Transverse colon (tissue), 4 donors: ENCODE results near the gene OR10H4. TPM values are rescaled to one million over a fixed set of nuclear protein-coding genes. Genes with fewer than 3 reads are reported as not detected.

ENCODE experiments used
- DNase-seq: peaks from one replicate; pipeline ENCODE4 v3.0.0-alpha.2; 2019
- H3K27ac ChIP-seq, 4 donors: fragments of 200-600 bp; sonication (generic); 2 replicates each; pipeline ENCODE4 v1.5.1; 2016 to 2018; ENCODE audit warnings: inconsistent platforms in 4 of 4
- H3K27me3 ChIP-seq: fragments of 200-600 bp; sonication (generic); 2 replicates; pipeline ENCODE4 v1.5.1; 2017; ENCODE audit warnings: inconsistent platforms
- H3K36me3 ChIP-seq, 4 donors: fragments of 200-600 bp; sonication (generic); 2 replicates each; pipeline ENCODE4 v1.5.1; 2017 to 2019; ENCODE audit warnings: inconsistent platforms in 4 of 4
- H3K4me1 ChIP-seq, 4 donors: fragments of 200-600 bp; sonication (generic); 2 replicates each; pipeline ENCODE4 v1.5.1; 2017 to 2020; ENCODE audit warnings: inconsistent platforms in 4 of 4
- H3K4me3 ChIP-seq, 4 donors: fragments of 200-600 bp; sonication (generic); 1 replicate in 1 of 4; 2 replicates in 3 of 4; pipeline versions ENCODE4 v1.5.1 to v1.6.1; 2017 to 2019; ENCODE audit warnings: inconsistent platforms in 4 of 4
- H3K9me3 ChIP-seq, 2 donors: fragments of 200-600 bp; sonication (generic); 2 replicates each; pipeline ENCODE4 v1.5.1; 2017 to 2019; ENCODE audit warnings: inconsistent platforms in 2 of 2
- CTCF ChIP-seq, 5 experiments: fragments of 200-600 bp in 3 of 5; fragments of 450-650 bp in 2 of 5; sonication (generic) in 3 of 5; IDR thresholded peaks; 1 replicate in 2 of 5; 2 replicates in 3 of 5; pipeline ENCODE4 v1.5.1; 2016 to 2017; ENCODE audit warnings: antibody characterized with exemption in 5 of 5, inconsistent platforms in 3 of 5, mild to moderate bottlenecking in 2 of 5, moderate library complexity in 1 of 5
- EP300 ChIP-seq: sonication (generic); formaldehyde crosslinking; IDR thresholded peaks from one replicate; pipeline ENCODE4 v1.6.1; 2017; ENCODE audit warnings: antibody characterized with exemption, low read depth
- POLR2A ChIP-seq: fragments of 450-650 bp; IDR thresholded peaks from one replicate; pipeline ENCODE4 v1.6.1; 2016; ENCODE audit warnings: antibody characterized with exemption, mild to moderate bottlenecking, moderate library complexity
- POLR2AphosphoS5 ChIP-seq, 3 donors: sonication (generic); formaldehyde crosslinking; IDR thresholded peaks; one replicate each; pipeline ENCODE4 v1.6.1; 2016; ENCODE audit warnings: antibody characterized with exemption in 3 of 3
- WGBS, 2 donors: methylation state at CpG; one replicate each; pipeline ENCODE4 v1.1.5; 2018; ENCODE audit warnings: low coverage in 1 of 2; 5-methylcytosine and 5-hydroxymethylcytosine counted together
- in situ Hi-C, 4 donors: fragments of 200-750 bp; cut with MboI; loops; one replicate each; pipeline versions ENCODE4 v1.15.0 to v1.15.1; 2017; ENCODE audit warnings: low sequenced_read_pairs in 3 of 4, low pct_ligation_motif_present in 1 of 4, low pct_unique_long_range_greater_than_20kb in 1 of 4
- intact Hi-C: fragments of 100-400 bp; cut with DNase I; formaldehyde crosslinking; loops from one replicate; pipeline ENCODE4 v1.15.1; 2023; ENCODE audit warnings: low total_unique reads
- total RNA-seq, 4 donors: library from RNA; depleted of rRNA; stranded (reverse); fragments of >200 nt; gene quantifications; one replicate each; pipeline ENCODE4 v1.1.0, GENCODE V29; 2016

OR10H4 gene
- total RNA-seq, 4 donors from 2014 or later: not detected

- no peaks in the 10 kb centered on the region for H3K36me3 ChIP-seq
- TF ChIP-seq POLR2AphosphoS5 (IDR thresholded peaks at IDR 0.05): no peak
- TF ChIP-seq EP300: no peak
- no peak for TF ChIP-seq CTCF (IDR thresholded peaks at IDR 0.05)
- no peak for TF ChIP-seq POLR2A
- no peak overlapping the region for H3K4me3 ChIP-seq
- H3K27ac ChIP-seq: no peak overlapping the region
- in situ Hi-C loops: no loop called here
- intact Hi-C loops: no loop called here
- H3K9me3 ChIP-seq: no peaks in the 10 kb centered on the region
- H3K4me1 ChIP-seq: no peaks in the 10 kb centered on the region
- DNase-seq: no peak
- H3K27me3 ChIP-seq: peaks cover 16% of the 10 kb centered on the region
Measured at GRCh38 chr19:15991602-15992001, 42.8 kb downstream of the OR10H4 start.

- DNase-seq: no peak
- H3K4me3 ChIP-seq: no peak overlapping the region
- peaks cover 15% of the 10 kb centered on the region for H3K27me3 ChIP-seq
- TF ChIP-seq CTCF (IDR thresholded peaks at IDR 0.05) (no peak), POLR2AphosphoS5 (IDR thresholded peaks at IDR 0.05) (no peak), EP300 (no peak), POLR2A (no peak)
- H3K4me1 ChIP-seq: no peaks in the 10 kb centered on the region
- no peaks in the 10 kb centered on the region for H3K36me3 ChIP-seq
- H3K9me3 ChIP-seq: no peaks in the 10 kb centered on the region
- in situ Hi-C loops (no loop called here), intact Hi-C loops (no loop called here)
- WGBS, 2 donors: 69 to 72% methylated on average over 5 of the region's 5 CpGs
- H3K27ac ChIP-seq: no peak overlapping the region
Measured at GRCh38 chr19:15992014-15992413, 43.2 kb downstream of the OR10H4 start.

- Histone ChIP-seq H3K27ac (no peak overlapping the region), H3K36me3 (no peaks in the 10 kb centered on the region), H3K27me3 (peaks cover 4% of the 10 kb centered on the region), H3K4me1 (no peaks in the 10 kb centered on the region), H3K9me3 (no peaks in the 10 kb centered on the region), H3K4me3 (no peak overlapping the region)
- intact Hi-C loops: no loop called here
- no peak for DNase-seq
- 76% methylated on average over 6 of the region's 6 CpGs; no CpG with 5 or more reads in 1 of the 2 donors for WGBS, 2 donors
- in situ Hi-C loops: no loop called here
- TF ChIP-seq CTCF (IDR thresholded peaks at IDR 0.05): no peak
- TF ChIP-seq EP300: no peak
- no peak for TF ChIP-seq POLR2AphosphoS5 (IDR thresholded peaks at IDR 0.05)
- no peak for TF ChIP-seq POLR2A
Measured at GRCh38 chr19:15995536-15995935, 46.7 kb downstream of the OR10H4 start.

GRCh38 chr19:15998166-15998565 lies 49.4 kb downstream of the OR10H4 start:
- 72 to 92% methylated on average over 3 to 4 of the region's 4 CpGs for WGBS, 2 donors
- in situ Hi-C loops (no loop called here), intact Hi-C loops (no loop called here)
- H3K27ac ChIP-seq: no peak overlapping the region
- H3K27me3 ChIP-seq: no peaks in the 10 kb centered on the region
- no peaks in the 10 kb centered on the region for H3K36me3 ChIP-seq
- no peaks in the 10 kb centered on the region for H3K9me3 ChIP-seq
- DNase-seq: no peak
- no peak overlapping the region for H3K4me3 ChIP-seq
- H3K4me1 ChIP-seq: peaks cover 6 to 14% (median 6%) of the 10 kb centered on the region in 4 donors
- TF ChIP-seq POLR2AphosphoS5 (IDR thresholded peaks at IDR 0.05): no peak
- no peak for TF ChIP-seq CTCF (IDR thresholded peaks at IDR 0.05)
- TF ChIP-seq EP300: no peak
- no peak for TF ChIP-seq POLR2A

Other genes starting within 250 kb of the OR10H4 start
- gene OR10H2, start 221.0 kb upstream of the OR10H4 start, total RNA-seq: under 1 TPM in 1 of 4 donors, not detected in 3; 0.64 TPM
- gene OR10H3, start 211.0 kb upstream of the OR10H4 start, total RNA-seq: not detected
- gene OR10H5, start 161.3 kb upstream of the OR10H4 start, total RNA-seq: not detected
- gene OR10H1, start 133.3 kb upstream of the OR10H4 start, total RNA-seq: not detected
- 100 to 1,000 TPM in 1 of 4 donors, 10 to 100 TPM in 3; 24.2 to 166 (median 32.7) TPM for gene CYP4F2, start 50.9 kb upstream of the OR10H4 start, total RNA-seq
- 10 to 100 TPM in 2 of 4 donors, 1 to 10 TPM in 1, not detected in 1; 7.5 to 17.6 (median 10.5) TPM for gene CYP4F11, start 14.5 kb upstream of the OR10H4 start, total RNA-seq
- 100 to 1,000 TPM; 228 to 491 (median 288) TPM for gene TPM4, start 127.5 kb downstream of the OR10H4 start, total RNA-seq
- 100 to 1,000 TPM in 1 of 4 donors, 10 to 100 TPM in 3; 22.3 to 102 (median 67.9) TPM for gene RAB8A, start 162.9 kb downstream of the OR10H4 start, total RNA-seq
- 10 to 100 TPM; 17.6 to 55.4 (median 30.8) TPM for gene HSH2D, start 194.7 kb downstream of the OR10H4 start, total RNA-seq
- gene CIB3, start 224.5 kb downstream of the OR10H4 start, total RNA-seq: not detected
- 100 to 1,000 TPM in 1 of 4 donors, 10 to 100 TPM in 3; 73.0 to 106 (median 88.6) TPM for gene FAM32A, start 236.4 kb downstream of the OR10H4 start, total RNA-seq
- gene AP1M1, start 248.9 kb downstream of the OR10H4 start, total RNA-seq: 10 to 100 TPM; 15.1 to 41.8 (median 35.0) TPM